HG03064 (cell line): ENCODE results near the gene ITGA7.
"Not testable (repeated sequence)": the region's sequence is repeated elsewhere in the genome, so short reads cannot be mapped to it uniquely, and the experiment has no call there.

ENCODE experiments used
- ATAC-seq: cut with Tn5 transposase; IDR thresholded peaks from one replicate; pipeline ENCODE4 v1.9.1; 2021; ENCODE audit warnings: low read depth; ENCODE audit not compliant: unreplicated experiment

Gene ITGA7

GRCh38 chr12:55651299-55651683, 56.4 kb downstream of the ITGA7 start:
- no peak for ATAC-seq

GRCh38 chr12:55650620-55651298, 56.9 kb downstream of the ITGA7 start:
- ATAC-seq = not testable (repeated sequence)

DNA sequence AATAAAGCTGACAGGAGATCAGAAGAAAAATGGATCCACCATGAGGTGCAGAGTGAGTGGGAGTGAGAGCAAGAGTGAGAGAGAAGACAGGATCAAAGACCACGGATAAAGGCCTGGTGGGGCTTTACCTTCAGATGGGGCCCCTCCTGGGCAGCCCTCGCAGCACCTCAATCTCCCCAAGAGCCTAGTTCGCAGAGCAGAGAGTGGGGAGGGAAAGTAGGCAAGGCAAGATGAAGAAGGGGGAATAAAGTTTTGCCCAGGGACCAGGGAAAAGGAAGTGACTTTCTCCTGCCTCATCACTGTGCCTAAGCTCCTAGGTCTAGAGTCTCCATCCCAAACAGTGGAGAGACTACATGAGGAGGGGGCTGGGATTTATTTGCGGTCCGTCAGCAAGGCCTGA, 60.7 kb downstream of the ITGA7 start:
- ATAC-seq = no peak

DNA sequence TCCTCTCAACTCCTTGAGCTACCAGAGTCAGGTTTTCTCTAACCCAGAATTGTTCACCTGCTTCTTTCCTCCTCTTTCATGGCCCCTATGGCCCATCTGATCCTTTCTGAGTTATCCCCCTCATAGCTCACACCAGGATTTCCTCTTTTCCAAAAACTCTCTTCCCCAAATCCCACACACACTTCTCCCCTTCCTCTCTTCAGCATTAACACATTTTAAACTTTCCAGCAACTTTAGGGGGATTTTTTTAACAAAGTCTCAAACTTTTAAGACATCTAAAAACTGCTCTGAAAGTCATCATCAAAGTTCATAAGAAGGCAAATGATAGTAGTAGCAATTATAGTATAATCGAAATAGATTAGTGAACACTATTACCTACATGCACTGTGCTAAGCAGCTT, 63.1 kb downstream of the ITGA7 start:
- no peak for ATAC-seq

DNA sequence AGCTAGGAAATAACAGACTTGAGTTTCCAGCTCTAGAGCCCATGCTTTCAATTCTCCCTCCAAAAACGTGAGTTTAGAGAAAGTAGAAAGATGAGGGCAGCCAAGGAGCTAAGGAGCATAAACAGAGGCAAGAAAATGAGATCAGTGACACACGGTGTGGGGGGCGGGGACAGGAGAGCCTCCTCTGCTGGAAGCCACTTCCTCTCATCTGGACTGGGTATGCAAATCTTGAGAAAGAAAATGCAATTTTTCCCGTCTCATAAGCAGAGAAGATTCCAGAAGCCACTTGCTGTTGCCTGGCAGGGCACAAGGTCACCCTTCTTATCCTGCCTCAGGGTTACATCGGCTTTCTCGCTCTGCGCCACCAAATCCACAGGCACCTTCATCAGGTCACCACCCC, 65.0 kb downstream of the ITGA7 start:
- ATAC-seq = no peak

GRCh38 chr12:55642267-55642666, 65.4 kb downstream of the ITGA7 start:
- ATAC-seq = no peak

DNA sequence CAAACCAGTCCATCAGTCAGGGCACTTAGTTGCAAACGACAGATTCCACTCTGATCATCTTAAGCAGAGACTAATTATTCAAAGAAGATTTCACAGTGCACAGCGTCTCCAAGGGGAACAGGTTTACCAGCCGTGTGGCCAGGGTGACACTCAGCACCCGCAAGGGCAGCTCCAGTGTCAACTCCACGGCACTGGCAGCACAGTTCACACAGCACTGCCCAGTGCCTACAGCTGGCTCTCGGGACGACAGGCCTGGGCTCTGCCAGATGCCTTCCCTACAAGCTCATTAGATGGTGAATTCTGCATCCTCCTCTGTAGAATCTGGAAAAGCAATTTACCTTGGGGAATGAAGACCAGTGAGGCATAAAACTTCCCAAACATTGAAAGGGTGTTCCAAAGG, 66.1 kb downstream of the ITGA7 start:
- ATAC-seq = no peak

GRCh38 chr12:55637467-55637866, 70.2 kb downstream of the ITGA7 start:
- ATAC-seq = no peak

DNA sequence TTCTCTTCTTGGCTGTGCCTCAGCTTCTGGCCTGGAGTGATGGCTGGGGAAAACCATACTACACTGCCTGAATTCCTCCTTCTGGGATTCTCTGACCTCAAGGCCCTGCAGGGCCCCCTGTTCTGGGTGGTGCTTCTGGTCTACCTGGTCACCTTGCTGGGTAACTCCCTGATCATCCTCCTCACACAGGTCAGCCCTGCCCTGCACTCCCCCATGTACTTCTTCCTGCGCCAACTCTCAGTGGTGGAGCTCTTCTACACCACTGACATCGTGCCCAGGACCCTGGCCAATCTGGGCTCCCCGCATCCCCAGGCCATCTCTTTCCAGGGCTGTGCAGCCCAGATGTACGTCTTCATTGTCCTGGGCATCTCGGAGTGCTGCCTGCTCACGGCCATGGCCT, 70.9 kb downstream of the ITGA7 start, which contains the start of gene OR10P1:
Gene OR10P1 (plus strand): TSS at position 40 of the 400 bp plus-strand sequence. CDS start 0 bp downstream, at position 40.
- no peak for ATAC-seq

DNA sequence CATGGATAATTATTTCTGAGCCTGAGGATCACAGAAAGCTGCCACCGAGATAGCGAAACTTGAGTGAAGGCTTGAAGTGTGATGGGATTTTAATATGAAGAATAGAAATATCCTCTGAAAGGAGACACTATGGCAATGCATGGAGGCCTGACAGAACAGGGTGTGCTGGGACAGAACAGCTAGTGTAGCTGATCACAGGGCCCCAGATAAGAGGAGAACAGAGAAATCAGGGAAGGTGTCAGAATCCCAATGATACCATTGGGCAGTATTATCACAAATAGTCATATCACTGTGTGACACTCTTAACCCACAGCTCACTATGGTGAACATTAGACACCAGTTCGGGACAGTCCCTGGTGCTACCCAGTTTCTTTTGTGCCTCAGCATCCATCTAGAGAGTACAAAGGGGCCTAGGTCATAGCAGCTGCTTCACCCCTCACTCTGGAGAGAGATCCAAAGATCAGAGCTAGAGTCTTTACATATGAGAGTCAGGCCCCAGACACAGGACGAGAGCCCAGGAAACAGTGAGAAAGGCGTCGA, 71.5 kb downstream of the ITGA7 start:
- no peak for ATAC-seq
